Prostate gland (tissue), 2 donors: ENCODE data around the gene ORMDL2.

Experiments
- CTCF ChIP-seq, 4 experiments: fragments of 200-600 bp in 2 of 4; fragments of 450-650 bp in 2 of 4; sonication (generic) in 2 of 4; IDR thresholded peaks; 1 replicate in 3 of 4; 2 replicates in 1 of 4; pipeline ENCODE4 v1.5.1; 2016 to 2019; ENCODE audit warnings: antibody characterized with exemption in 4 of 4, mild to moderate bottlenecking in 2 of 4, moderate library complexity in 2 of 4
- POLR2AphosphoS5 ChIP-seq: sonication (generic); formaldehyde crosslinking; IDR thresholded peaks from one replicate; pipeline ENCODE4 v1.6.1; 2017; ENCODE audit warnings: antibody characterized with exemption

GRCh38 chr12:55850401-55850800 lies 32.6 kb downstream of the ORMDL2 start:
- TF ChIP-seq POLR2AphosphoS5 (no peak), CTCF (IDR thresholded peaks at IDR 0.05) (no peak)
